ENCODE data around the gene SLC28A3.

GRCh38 chr9:84230355-84231145 is 110.0 kb downstream of the SLC28A3 start:
- TF ChIP-seq POLR2A (IDR thresholded peaks at IDR 0.05; ENCODE audit: control extremely low read depth in 1 of 2, low read depth in 2 of 2, low read length in 2 of 2) (no peak), SIN3A (conservative IDR thresholded peaks at IDR 0.05 in 1 of 2, IDR thresholded peaks at IDR 0.05 in 1 of 2; ENCODE audit: low read depth in 1 of 2, low read length in 2 of 2) (no peak), YY1 (IDR thresholded peaks at IDR 0.05; ENCODE audit: low read depth, low read length) (no peak), CTCF (IDR thresholded peaks at IDR 0.05; ENCODE audit: control extremely low read depth in 1 of 3, insufficient read depth in 1 of 3, low read depth in 1 of 3, low read length in 3 of 3) (no peak), MAX (IDR thresholded peaks at IDR 0.05) (no peak), EP300 (IDR thresholded peaks at IDR 0.05; ENCODE audit: borderline replicate concordance in 1 of 2, low read depth in 2 of 2, low read length in 2 of 2) (no peak), RAD21 (IDR thresholded peaks at IDR 0.05 in 1 of 2, conservative IDR thresholded peaks at IDR 0.05 in 1 of 2; ENCODE audit: low read depth in 2 of 2, low read length in 2 of 2) (no peak), ATF2 (IDR thresholded peaks at IDR 0.05; ENCODE audit: low read length) (no peak), CBX8 (IDR thresholded peaks at IDR 0.05; ENCODE audit: borderline replicate concordance, low read depth, low read length) (no peak), JUN (IDR thresholded peaks at IDR 0.05; ENCODE audit: low read depth, low read length) (no peak), EZH2 (IDR thresholded peaks at IDR 0.05; ENCODE audit: low read depth, low read length, severe bottlenecking) (no peak)
